HG02885 (cell line): ENCODE measurements around the gene MROH2A.

Source experiments
- ATAC-seq: cut with Tn5 transposase; IDR thresholded peaks from one replicate; pipeline ENCODE4 v1.9.1; 2021; ENCODE audit warnings: mild to moderate bottlenecking; ENCODE audit not compliant: unreplicated experiment, poor library complexity

MROH2A gene

GRCh38 chr2:233831861-233832260 lies 53.7 kb downstream of the MROH2A start:
- ATAC-seq, result no peak

- ATAC-seq, result no peak
Observed at GRCh38 chr2:233832414-233832813, 54.3 kb downstream of the MROH2A start.

- no peak for ATAC-seq
Observed at GRCh38 chr2:233832869-233833311, 54.8 kb downstream of the MROH2A start.

- no peak for ATAC-seq
Observed at GRCh38 chr2:233833345-233833744, 55.2 kb downstream of the MROH2A start.

GRCh38 chr2:233835230-233836186 lies 57.4 kb downstream of the MROH2A start:
- ATAC-seq, result no peak

- ATAC-seq, result no peak
Observed at GRCh38 chr2:233836359-233836758, 58.2 kb downstream of the MROH2A start.

GRCh38 chr2:233837694-233838229 lies 59.6 kb downstream of the MROH2A start:
- ATAC-seq, result no peak

- ATAC-seq, result no peak
Observed at GRCh38 chr2:233838251-233838650, 60.1 kb downstream of the MROH2A start.

- ATAC-seq, result no peak
Observed at GRCh38 chr2:233838726-233839446, 60.8 kb downstream of the MROH2A start.

- ATAC-seq, result no peak
Observed at GRCh38 chr2:233839447-233839820, 61.3 kb downstream of the MROH2A start.

- no peak for ATAC-seq
Observed at GRCh38 chr2:233840520-233840919, 62.4 kb downstream of the MROH2A start.

- no peak for ATAC-seq
Observed at GRCh38 chr2:233841183-233841582, 63.1 kb downstream of the MROH2A start.

- no peak for ATAC-seq
Observed at GRCh38 chr2:233844064-233844807, 66.1 kb downstream of the MROH2A start.

GRCh38 chr2:233844836-233845235 lies 66.7 kb downstream of the MROH2A start:
- ATAC-seq, result no peak

- ATAC-seq, result no peak
Observed at GRCh38 chr2:233845301-233846060, 67.4 kb downstream of the MROH2A start.

GRCh38 chr2:233846387-233847247 lies 68.5 kb downstream of the MROH2A start:
- no peak for ATAC-seq

GRCh38 chr2:233847248-233847898 lies 69.2 kb downstream of the MROH2A start:
- ATAC-seq, result no peak

- ATAC-seq, result no peak
Observed at GRCh38 chr2:233848276-233848675, 70.1 kb downstream of the MROH2A start.
